Stomach smooth muscle (tissue), 2 donors: Measurements from ENCODE around the gene TLK2.

Source experiments
- H3K27ac ChIP-seq: one replicate; pipeline ENCODE4 v1.7.0; 2013; ENCODE audit warnings: mild to moderate bottlenecking, low read length, inconsistent platforms
- H3K27me3 ChIP-seq, 2 donors: one replicate each; pipeline ENCODE4 v1.7.0; 2013; ENCODE audit warnings: low read length in 2 of 2; ENCODE audit not compliant: insufficient read depth in 2 of 2, control insufficient read depth in 1 of 2
- H3K36me3 ChIP-seq, 2 donors: one replicate each; pipeline ENCODE4 v1.7.0; 2013; ENCODE audit warnings: low read length in 2 of 2; ENCODE audit not compliant: control insufficient read depth in 2 of 2, insufficient read depth in 2 of 2
- H3K4me1 ChIP-seq: one replicate; pipeline ENCODE4 v1.7.0; 2013; ENCODE audit warnings: low read length; ENCODE audit not compliant: control insufficient read depth, insufficient read depth
- H3K4me3 ChIP-seq, 2 donors: one replicate each; pipeline ENCODE4 v1.7.0; 2013; ENCODE audit warnings: low read length in 2 of 2
- H3K9ac ChIP-seq, 2 donors: one replicate each; pipeline ENCODE4 v1.7.0; 2013; ENCODE audit warnings: low read length in 2 of 2, mild to moderate bottlenecking in 1 of 2
- H3K9me3 ChIP-seq, 2 donors: one replicate each; pipeline ENCODE4 v1.7.0; 2013; ENCODE audit warnings: low read length in 2 of 2; ENCODE audit not compliant: control insufficient read depth in 2 of 2
- donor health status: healthy.
- donor health status: Pancreatic carcinoma.

TLK2 gene

GRCh38 chr17:62657145-62657665 lies 178.6 kb downstream of the TLK2 start:
- Histone ChIP-seq H3K27me3 (peaks cover 3 to 7% of the 10 kb centered on the region in 2 donors), H3K4me3 (no peak overlapping the region), H3K36me3 (no peaks in the 10 kb centered on the region), H3K27ac (no peak overlapping the region), H3K4me1 (peaks cover 18% of the 10 kb centered on the region), H3K9ac (no peak overlapping the region), H3K9me3 (peaks cover 0 to 4% of the 10 kb centered on the region in 2 donors)

DNA sequence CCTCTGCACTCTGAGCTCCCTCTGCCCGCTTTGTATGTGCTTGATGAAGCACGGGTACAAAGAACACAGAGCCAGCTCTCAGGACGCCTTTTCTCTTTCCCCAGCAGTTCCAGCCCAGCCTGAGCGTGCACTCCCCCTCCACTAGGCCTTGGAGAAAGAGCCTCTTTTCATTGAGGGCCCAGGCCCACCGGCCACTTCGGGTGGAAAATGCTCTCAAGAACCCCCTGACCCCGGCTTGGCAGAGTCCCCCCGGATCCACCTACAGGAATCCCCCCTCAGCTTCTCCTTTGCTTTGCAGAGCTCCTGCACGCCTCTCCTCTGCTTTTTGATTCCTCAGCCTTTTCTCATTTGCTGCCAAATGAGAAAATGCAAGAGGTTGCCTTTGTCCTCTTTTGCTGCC lies 179.1 kb downstream of the TLK2 start:
- H3K9ac ChIP-seq, result no peak overlapping the region
- H3K4me1 ChIP-seq, result peaks cover 13% of the 10 kb centered on the region
- H3K27me3 ChIP-seq, result peaks cover 3 to 4% of the 10 kb centered on the region in 2 donors
- no peak overlapping the region for H3K4me3 ChIP-seq
- no peaks in the 10 kb centered on the region for H3K36me3 ChIP-seq
- no peak overlapping the region for H3K27ac ChIP-seq
- peaks cover 0 to 4% of the 10 kb centered on the region in 2 donors for H3K9me3 ChIP-seq

- H3K27me3 ChIP-seq, result peaks cover 0 to 3% of the 10 kb centered on the region in 2 donors
- no peak overlapping the region for H3K9ac ChIP-seq
- peaks cover 6% of the 10 kb centered on the region for H3K4me1 ChIP-seq
- H3K27ac ChIP-seq, result no peak overlapping the region
- H3K4me3 ChIP-seq, result no peak overlapping the region
- no peaks in the 10 kb centered on the region for H3K36me3 ChIP-seq
- H3K9me3 ChIP-seq, result peaks cover 0 to 4% of the 10 kb centered on the region in 2 donors
Measured at GRCh38 chr17:62658136-62658920, 179.7 kb downstream of the TLK2 start.

- H3K36me3 ChIP-seq, result no peaks in the 10 kb centered on the region
- no peaks in the 10 kb centered on the region for H3K27me3 ChIP-seq
- H3K4me1 ChIP-seq, result no peaks in the 10 kb centered on the region
- no peak overlapping the region for H3K27ac ChIP-seq
- peaks cover 0 to 4% of the 10 kb centered on the region in 2 donors for H3K9me3 ChIP-seq
- H3K4me3 ChIP-seq, result no peak overlapping the region
- H3K9ac ChIP-seq, result no peak overlapping the region
Measured at GRCh38 chr17:62660629-62661118, 182.0 kb downstream of the TLK2 start.

GRCh38 chr17:62661337-62661736 lies 182.7 kb downstream of the TLK2 start:
- Histone ChIP-seq H3K4me3 (no peak overlapping the region), H3K27ac (no peak overlapping the region), H3K9ac (no peak overlapping the region), H3K27me3 (no peaks in the 10 kb centered on the region), H3K36me3 (no peaks in the 10 kb centered on the region), H3K9me3 (peaks cover 0 to 4% of the 10 kb centered on the region in 2 donors), H3K4me1 (no peaks in the 10 kb centered on the region)

DNA sequence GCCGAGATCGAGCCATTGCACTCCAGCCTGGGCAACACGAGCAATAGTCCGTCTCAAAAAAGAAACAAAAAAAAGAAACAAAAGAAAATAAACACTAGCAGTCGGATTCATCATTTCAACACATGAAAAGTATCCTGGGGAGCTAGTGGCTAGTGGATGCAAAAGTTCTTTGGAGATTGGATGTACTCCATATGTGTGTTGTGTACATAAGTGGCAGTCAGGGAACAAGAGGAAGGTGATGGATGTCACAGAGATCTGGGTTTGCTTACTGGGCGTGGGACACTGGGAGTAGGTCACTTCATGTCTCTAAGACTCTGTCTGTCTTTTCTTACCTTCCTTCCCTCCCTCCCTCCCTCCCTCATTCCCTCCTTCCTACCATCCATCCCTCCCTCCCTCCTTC lies 184.2 kb downstream of the TLK2 start:
- no peaks in the 10 kb centered on the region for H3K27me3 ChIP-seq
- H3K4me3 ChIP-seq, result no peak overlapping the region
- no peaks in the 10 kb centered on the region for H3K4me1 ChIP-seq
- peaks cover 0 to 4% of the 10 kb centered on the region in 2 donors for H3K9me3 ChIP-seq
- no peak overlapping the region for H3K9ac ChIP-seq
- no peaks in the 10 kb centered on the region for H3K36me3 ChIP-seq
- no peak overlapping the region for H3K27ac ChIP-seq
